Parathyroid adenoma (tissue), 2 donors: ENCODE data around the gene AIMP1.

Experiments
- H2AFZ ChIP-seq: fragments of 300-600 bp; sonication (generic); one replicate; pipeline ENCODE4 v1.7.0; 2017; ENCODE audit warnings: antibody characterized with exemption, mild to moderate bottlenecking
- H3K27ac ChIP-seq: fragments of 300-600 bp; sonication (generic); one replicate; pipeline ENCODE4 v1.7.0; 2017
- H3K27me3 ChIP-seq: fragments of 300-600 bp; sonication (generic); one replicate; pipeline ENCODE4 v1.7.0; 2017; ENCODE audit warnings: low read length; ENCODE audit not compliant: control insufficient read depth, insufficient read depth
- H3K36me3 ChIP-seq: fragments of 300-600 bp; sonication (generic); one replicate; pipeline ENCODE4 v1.7.0; 2017; ENCODE audit warnings: low read length; ENCODE audit not compliant: control insufficient read depth, insufficient read depth
- H3K4me1 ChIP-seq: fragments of 300-600 bp; sonication (generic); one replicate; pipeline ENCODE4 v1.7.0; 2017; ENCODE audit warnings: control low read depth
- H3K4me2 ChIP-seq: fragments of 300-600 bp; sonication (generic); one replicate; pipeline ENCODE4 v1.7.0; 2017; ENCODE audit warnings: low read length
- H3K4me3 ChIP-seq: fragments of 300-600 bp; sonication (generic); one replicate; pipeline ENCODE4 v1.7.0; 2017; ENCODE audit warnings: low read depth, low read length
- H3K79me2 ChIP-seq: fragments of 300-600 bp; sonication (generic); one replicate; pipeline ENCODE4 v1.7.0; 2017; ENCODE audit warnings: control low read depth
- H3K9ac ChIP-seq: fragments of 300-600 bp; sonication (generic); one replicate; pipeline ENCODE4 v1.7.0; 2017; ENCODE audit warnings: mild to moderate bottlenecking
- H3K9me3 ChIP-seq: fragments of 300-600 bp; sonication (generic); one replicate; pipeline ENCODE4 v1.7.0; 2017; ENCODE audit warnings: low read length; ENCODE audit not compliant: control insufficient read depth
- CTCF ChIP-seq: fragments of 300-600 bp; sonication (generic); IDR thresholded peaks from one replicate; pipeline ENCODE4 v1.7.0; 2017; ENCODE audit warnings: antibody characterized with exemption, mild to moderate bottlenecking
- donor health status: primary hyperparathyroidism.

Gene AIMP1

GRCh38 chr4:106336618-106337017 is 20.3 kb downstream of the AIMP1 start:
- Histone ChIP-seq H3K4me3 (no peak overlapping the region), H3K79me2 (no peaks in the 10 kb centered on the region), H2AFZ (no peak overlapping the region), H3K27me3 (no peaks in the 10 kb centered on the region), H3K36me3 (no peaks in the 10 kb centered on the region), H3K9me3 (no peaks in the 10 kb centered on the region), H3K4me2 (no peak overlapping the region), H3K9ac (no peak overlapping the region), H3K27ac (no peak overlapping the region), H3K4me1 (no peaks in the 10 kb centered on the region)
- no peak for TF ChIP-seq CTCF

- H3K79me2 ChIP-seq: no peaks in the 10 kb centered on the region
- H3K9me3 ChIP-seq: no peaks in the 10 kb centered on the region
- H3K36me3 ChIP-seq: no peaks in the 10 kb centered on the region
- H3K4me2 ChIP-seq: no peak overlapping the region
- H2AFZ ChIP-seq: no peak overlapping the region
- H3K9ac ChIP-seq: no peak overlapping the region
- H3K4me1 ChIP-seq: no peaks in the 10 kb centered on the region
- H3K4me3 ChIP-seq: no peak overlapping the region
- no peak for TF ChIP-seq CTCF
- H3K27ac ChIP-seq: no peak overlapping the region
- H3K27me3 ChIP-seq: no peaks in the 10 kb centered on the region
These were observed 21.6 kb downstream of the AIMP1 start for GRCh38 chr4:106337916-106338315.

- Histone ChIP-seq H3K4me3 (no peak overlapping the region), H3K79me2 (no peaks in the 10 kb centered on the region), H3K9ac (no peak overlapping the region), H2AFZ (no peak overlapping the region), H3K36me3 (no peaks in the 10 kb centered on the region), H3K27ac (no peak overlapping the region), H3K27me3 (no peaks in the 10 kb centered on the region), H3K4me2 (no peak overlapping the region), H3K4me1 (no peaks in the 10 kb centered on the region), H3K9me3 (no peaks in the 10 kb centered on the region)
- TF ChIP-seq CTCF: no peak
These were observed 22.3 kb downstream of the AIMP1 start for GRCh38 chr4:106338671-106339070.

- H3K4me3 ChIP-seq: no peak overlapping the region
- H2AFZ ChIP-seq: no peak overlapping the region
- no peaks in the 10 kb centered on the region for H3K9me3 ChIP-seq
- no peaks in the 10 kb centered on the region for H3K79me2 ChIP-seq
- H3K9ac ChIP-seq: no peak overlapping the region
- no peak for TF ChIP-seq CTCF
- H3K27me3 ChIP-seq: no peaks in the 10 kb centered on the region
- no peak overlapping the region for H3K27ac ChIP-seq
- no peak overlapping the region for H3K4me2 ChIP-seq
- H3K36me3 ChIP-seq: no peaks in the 10 kb centered on the region
- no peaks in the 10 kb centered on the region for H3K4me1 ChIP-seq
These were observed 23.1 kb downstream of the AIMP1 start for GRCh38 chr4:106339431-106339830.

- no peak for TF ChIP-seq CTCF
- H2AFZ ChIP-seq: no peak overlapping the region
- no peaks in the 10 kb centered on the region for H3K9me3 ChIP-seq
- H3K27ac ChIP-seq: no peak overlapping the region
- no peak overlapping the region for H3K4me2 ChIP-seq
- no peaks in the 10 kb centered on the region for H3K36me3 ChIP-seq
- no peak overlapping the region for H3K4me3 ChIP-seq
- no peak overlapping the region for H3K9ac ChIP-seq
- H3K4me1 ChIP-seq: no peaks in the 10 kb centered on the region
- no peaks in the 10 kb centered on the region for H3K27me3 ChIP-seq
- no peaks in the 10 kb centered on the region for H3K79me2 ChIP-seq
These were observed 24.4 kb downstream of the AIMP1 start for GRCh38 chr4:106340774-106341173.
